ENCODE data around the gene NDUFB10. TPM values are rescaled to one million over a fixed set of nuclear protein-coding genes. Genes with fewer than 3 reads are reported as not detected.

NDUFB10 gene
- total RNA-seq, 8 experiments from 2014 or later = 153 to 255 (median 183) TPM

DNA sequence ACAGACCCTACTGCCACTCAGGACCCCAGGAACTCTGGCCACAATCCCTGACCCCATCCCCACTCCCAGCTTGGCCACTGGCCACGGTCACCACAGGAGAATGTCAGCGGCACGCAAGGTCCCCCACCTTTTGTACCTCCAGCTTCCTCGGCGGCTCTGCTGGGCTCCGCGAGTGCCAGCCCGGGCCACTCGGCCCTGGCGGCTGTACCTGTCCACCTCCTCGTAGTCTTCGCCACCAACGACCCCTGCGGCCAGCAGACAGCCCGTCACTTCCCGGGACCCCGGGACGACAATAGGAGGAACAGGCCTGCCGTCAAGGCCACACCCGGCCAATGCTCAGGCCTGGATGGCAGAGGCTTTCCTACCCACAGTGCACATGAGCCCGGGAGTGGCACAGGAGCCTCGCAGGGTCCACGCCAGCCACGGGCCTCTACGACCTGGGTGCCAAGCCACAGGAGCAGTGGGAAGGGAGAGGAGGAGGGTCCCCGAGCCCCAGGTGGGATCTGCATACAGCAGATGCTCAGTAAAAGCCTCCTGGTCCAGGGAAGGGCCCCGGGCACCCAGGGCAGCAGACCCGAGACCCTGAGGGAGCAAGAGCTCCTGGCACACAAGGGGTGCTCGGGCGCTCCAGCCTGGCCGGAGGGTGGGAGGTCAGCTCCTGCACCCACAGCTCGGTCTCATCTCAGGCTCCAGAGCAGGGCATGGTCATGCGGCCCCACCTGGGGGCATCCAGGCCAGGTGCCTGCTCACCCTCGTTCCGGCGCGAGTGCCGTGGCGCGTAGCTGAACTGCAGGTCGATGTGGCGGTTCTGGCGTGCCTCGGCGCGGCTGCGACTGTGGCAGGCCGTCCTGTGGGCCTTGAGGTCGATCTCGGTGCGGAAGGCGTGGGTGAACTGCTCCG is 42.4 kb downstream of the NDUFB10 start:
- 82 to 100% (median 92%) methylated on average over 2 to 11 of the region's 53 CpGs; no CpG with 5 or more reads in 5 of the 10 experiments for WGBS, 10 experiments
- in situ Hi-C loops (cut with MboI; ENCODE audit: low pct_unique_long_range_greater_than_20kb in 2 of 9, low sequenced_read_pairs in 9 of 9, unreplicated experiment in 9 of 9) = loop anchor here in 3 of 9 experiments (25.0 kb wide), 1 partner anchor 136 kb away; the partner anchor contains the start of genes PKD1 (in 3 of the 3) and RAB26 (in 3 of the 3)
- ATAC-seq (replicated peaks in 6 of 8) = no peak
- H3K27ac ChIP-seq = no peak overlapping the region
- H3K4me3 ChIP-seq = no peak overlapping the region
- H3K4me1 ChIP-seq (replicated peaks in 1 of 2) = peaks cover 22 to 29% of the 10 kb centered on the region in 2 donors

DNA sequence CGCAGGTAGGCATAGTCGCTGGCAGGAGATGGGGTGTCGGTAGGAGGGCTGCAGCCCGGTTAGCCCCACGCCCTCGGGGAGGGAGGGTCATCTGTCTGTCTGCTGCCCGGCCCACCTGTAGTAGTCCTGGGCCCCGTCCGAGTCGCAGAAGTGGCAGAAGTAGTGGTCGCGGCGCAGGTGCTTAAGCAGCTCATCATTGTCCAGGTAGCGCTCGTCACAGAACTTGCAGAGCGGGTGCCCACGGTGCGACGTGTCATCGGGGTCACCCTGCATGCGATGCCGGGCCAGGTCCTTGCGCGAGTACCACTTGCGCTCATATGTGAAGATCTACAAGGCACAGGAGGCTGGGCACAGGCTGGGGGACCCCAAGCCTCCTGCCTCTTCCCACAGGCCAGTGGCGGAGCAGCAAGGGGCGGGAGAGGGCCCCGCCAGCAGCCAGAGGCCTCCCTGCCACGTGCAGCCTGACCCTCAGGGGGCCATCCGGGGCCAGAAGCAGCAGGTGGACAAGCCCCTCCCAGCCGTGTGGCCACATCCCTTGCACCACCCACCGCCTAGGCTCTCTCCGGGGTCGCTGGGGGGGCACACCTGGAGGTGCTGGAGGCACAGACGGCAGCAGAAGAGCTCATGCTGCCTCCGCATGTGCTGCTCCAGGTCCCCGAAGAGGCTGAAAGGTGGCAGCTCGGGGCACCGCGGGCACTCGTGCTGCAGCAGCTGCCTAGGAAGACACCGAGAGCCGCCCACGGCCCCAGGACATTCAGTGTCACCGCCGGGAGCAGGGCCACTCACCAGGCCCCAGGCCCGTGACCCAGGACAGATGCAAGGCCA is 43.3 kb downstream of the NDUFB10 start:
- Histone ChIP-seq H3K27ac (no peak overlapping the region), H3K4me1 (replicated peaks in 1 of 2) (peaks cover 27 to 38% of the 10 kb centered on the region in 2 donors), H3K4me3 (no peak overlapping the region)
- no peak for ATAC-seq (replicated peaks in 6 of 8)
- 96% methylated on average over 5 to 19 of the region's 47 CpGs; no CpG with 5 or more reads in 8 of the 10 experiments for WGBS, 10 experiments
- in situ Hi-C loops (cut with MboI; ENCODE audit: low pct_unique_long_range_greater_than_20kb in 2 of 9, low sequenced_read_pairs in 9 of 9, unreplicated experiment in 9 of 9) = loop anchor here in 3 of 9 experiments (25.0 kb wide), 1 partner anchor 135 kb away; the partner anchor contains the start of genes PKD1 (in 3 of the 3) and RAB26 (in 3 of the 3)

DNA sequence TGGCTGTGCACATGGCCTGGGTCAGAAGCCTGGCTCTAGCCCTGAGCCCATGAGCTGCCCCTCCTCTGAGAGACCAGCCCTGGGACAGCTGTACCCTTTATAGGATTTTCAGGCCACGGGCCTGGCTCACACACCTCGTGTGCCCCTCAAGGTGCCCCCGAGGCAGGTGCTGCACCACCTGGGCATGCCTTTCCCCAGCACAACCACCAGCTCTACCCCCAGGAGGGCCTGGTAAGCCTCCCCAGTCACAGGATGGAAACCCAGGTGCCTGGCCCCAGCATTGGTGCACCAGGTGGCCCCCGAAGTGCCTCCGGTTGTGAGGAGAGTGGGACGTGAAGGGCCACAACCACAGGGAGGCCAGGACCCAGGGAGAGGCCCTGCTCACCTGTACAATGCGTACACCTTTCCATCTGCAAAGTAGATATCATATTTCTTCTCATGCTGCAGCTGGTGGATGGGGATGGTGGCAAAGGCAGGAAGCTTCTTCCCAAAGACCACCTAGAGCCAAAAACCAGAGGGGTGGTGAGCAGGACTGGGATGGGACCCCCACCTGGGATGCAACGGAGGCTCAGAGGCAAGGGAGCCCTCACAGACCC is 44.0 kb downstream of the NDUFB10 start:
- no peak for ATAC-seq (replicated peaks in 6 of 8)
- Histone ChIP-seq H3K4me3 (peak overlapping the region in 3 of 5 donors; percentile 9 to 27 (median 22)), H3K27ac (peak overlapping the region; percentile 96), H3K4me1 (replicated peaks in 1 of 2) (peaks cover 34 to 45% of the 10 kb centered on the region in 2 donors)
- in situ Hi-C loops (cut with MboI; ENCODE audit: low pct_unique_long_range_greater_than_20kb in 2 of 9, low sequenced_read_pairs in 9 of 9, unreplicated experiment in 9 of 9) = loop anchor here in 3 of 9 experiments (25.0 kb wide), 1 partner anchor 134 kb away; the partner anchor contains the start of genes PKD1 (in 3 of the 3) and RAB26 (in 3 of the 3)
- 0 to 100% (median 77%) methylated on average over 1 to 4 of the region's 8 CpGs; no CpG with 5 or more reads in 6 of the 10 experiments for WGBS, 10 experiments

DNA sequence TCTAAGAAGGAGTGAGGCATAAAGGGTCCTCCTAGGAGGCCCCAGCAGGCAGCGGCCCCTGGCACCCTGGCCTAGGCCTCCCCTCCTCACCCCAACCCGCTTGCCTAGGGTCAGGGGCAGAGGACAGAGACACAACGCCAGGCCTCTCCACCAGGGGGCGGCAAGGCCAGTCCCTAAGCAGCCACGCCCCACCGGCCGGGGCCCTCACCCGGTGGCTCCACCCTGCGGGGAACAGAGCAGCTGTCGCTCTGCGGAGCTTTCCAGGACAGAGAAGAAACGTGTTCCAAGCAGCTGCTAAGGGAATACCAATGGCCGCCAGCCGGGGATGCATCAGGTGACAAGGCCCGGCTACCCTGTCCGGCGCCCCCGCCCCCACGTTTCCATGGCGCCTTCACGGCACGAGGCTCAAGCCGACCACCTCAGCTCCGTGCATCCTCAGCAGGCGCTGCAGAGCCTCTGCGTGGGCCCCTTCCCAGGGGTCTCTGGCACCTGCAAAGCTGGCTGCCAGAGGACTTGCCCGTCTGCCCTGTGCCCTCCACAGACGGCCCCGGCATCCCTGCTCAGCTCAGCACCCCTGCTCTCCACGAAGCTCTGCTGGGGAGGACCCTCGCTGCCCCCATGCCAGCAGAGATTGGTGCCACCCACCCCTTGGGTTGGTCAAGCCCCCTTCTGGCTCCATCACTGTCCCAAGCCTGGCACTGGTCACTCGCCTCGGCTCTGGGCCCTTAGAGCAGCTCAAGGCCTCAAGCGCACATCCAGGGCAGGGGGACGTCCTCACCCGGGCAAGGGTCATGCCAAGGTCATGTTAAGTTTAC is 44.7 kb downstream of the NDUFB10 start:
- Histone ChIP-seq H3K27ac (peak overlapping the region; percentile 96), H3K4me1 (replicated peaks in 1 of 2) (peaks cover 37 to 47% of the 10 kb centered on the region in 2 donors), H3K4me3 (peak overlapping the region in 4 of 5 donors; percentile 5 to 27 (median 16))
- in situ Hi-C loops (cut with MboI; ENCODE audit: low pct_unique_long_range_greater_than_20kb in 2 of 9, low sequenced_read_pairs in 9 of 9, unreplicated experiment in 9 of 9) = loop anchor here in 3 of 9 experiments (25.0 kb wide), 1 partner anchor 133 kb away; the partner anchor contains the start of genes PKD1 (in 3 of the 3) and RAB26 (in 3 of the 3)
- ATAC-seq (replicated peaks in 6 of 8) = peak; percentile 57 to 87 (median 80)
- WGBS, 10 experiments = 0 to 75% (median 17%) methylated on average over 1 to 5 of the region's 36 CpGs; no CpG with 5 or more reads in 5 of the 10 experiments

DNA sequence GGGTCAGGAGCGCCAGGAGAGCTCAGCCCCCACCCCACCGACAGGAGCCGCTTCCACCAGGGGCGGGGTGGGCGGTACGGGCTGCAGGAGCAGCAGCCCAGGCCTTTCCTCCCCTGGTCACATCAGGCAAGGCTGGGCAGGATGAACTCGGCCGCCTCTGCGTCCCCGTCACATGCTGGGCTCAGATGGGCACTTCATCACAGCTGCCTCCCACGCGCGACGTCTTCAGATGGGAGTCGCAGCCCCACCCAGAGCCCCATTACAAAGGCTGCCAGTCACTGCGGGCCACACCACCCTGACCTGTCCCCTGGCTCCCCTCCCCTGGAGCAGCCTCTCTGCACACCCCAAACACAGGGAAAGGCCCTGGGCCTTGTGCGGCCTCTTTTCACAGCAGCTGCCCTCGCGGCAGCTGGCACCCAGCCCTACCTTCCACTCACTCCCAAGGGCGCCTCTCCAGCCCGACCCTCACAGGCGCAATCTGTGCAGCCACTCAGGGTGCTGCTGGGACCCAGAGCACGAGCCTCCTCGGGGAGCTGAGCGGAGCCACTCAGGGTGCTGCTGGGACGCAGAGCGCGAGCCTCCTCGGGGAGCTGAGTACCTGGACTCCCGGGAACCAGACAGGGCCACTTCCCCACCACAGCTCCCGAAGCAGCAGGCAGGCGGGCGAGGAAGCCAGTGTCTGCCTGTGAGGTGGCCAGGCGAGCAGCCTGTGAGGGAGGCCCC is 45.6 kb downstream of the NDUFB10 start:
- Histone ChIP-seq H3K27ac (peak overlapping the region; percentile 96), H3K4me3 (peak overlapping the region in 2 of 5 donors; percentile 6 to 27), H3K4me1 (replicated peaks in 1 of 2) (peaks cover 37 to 47% of the 10 kb centered on the region in 2 donors)
- peak in 5 of 8 experiments; percentile 7 to 47 (median 42) for ATAC-seq (replicated peaks in 6 of 8)
- in situ Hi-C loops (cut with MboI; ENCODE audit: low pct_unique_long_range_greater_than_20kb in 2 of 9, low sequenced_read_pairs in 9 of 9, unreplicated experiment in 9 of 9) = loop anchor here in 3 of 9 experiments (25.0 kb wide), 1 partner anchor 132 kb away; the partner anchor contains the start of genes PKD1 (in 3 of the 3) and RAB26 (in 3 of the 3)
- WGBS, 10 experiments = 33 to 90% (median 68%) methylated on average over 2 to 7 of the region's 34 CpGs; no CpG with 5 or more reads in 5 of the 10 experiments

DNA sequence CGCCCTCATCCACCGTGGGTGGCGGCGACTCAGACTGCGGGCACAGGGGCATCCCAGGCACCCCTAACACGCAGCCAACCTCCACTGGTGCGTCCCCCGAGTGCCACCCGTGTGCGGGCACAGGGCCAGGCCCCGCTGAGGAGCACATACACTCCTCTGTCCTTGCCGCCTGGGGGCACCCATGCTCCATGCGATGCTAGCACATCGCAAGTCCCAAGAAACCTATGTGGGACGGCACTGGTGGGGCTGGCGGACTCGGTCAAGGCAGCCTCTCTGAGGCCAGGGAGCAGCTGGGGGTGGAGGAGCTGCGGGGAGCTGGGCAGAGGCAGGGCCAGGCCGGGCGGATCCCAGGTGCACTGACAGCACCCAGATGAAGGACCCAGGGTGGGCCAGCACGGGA is 46.3 kb downstream of the NDUFB10 start:
- 0 to 100% (median 87%) methylated on average over 1 to 3 of the region's 21 CpGs; no CpG with 5 or more reads in 6 of the 10 experiments for WGBS, 10 experiments
- peak overlapping the region in 1 of 5 donors; percentile 100 for H3K4me3 ChIP-seq
- H3K27ac ChIP-seq = peak overlapping the region in 1 of 2 donors; percentile 96
- ATAC-seq (replicated peaks in 6 of 8) = no peak
- in situ Hi-C loops (cut with MboI; ENCODE audit: low pct_unique_long_range_greater_than_20kb in 2 of 9, low sequenced_read_pairs in 9 of 9, unreplicated experiment in 9 of 9) = loop anchor here in 3 of 9 experiments (25.0 kb wide), 1 partner anchor 132 kb away; the partner anchor contains the start of genes PKD1 (in 3 of the 3) and RAB26 (in 3 of the 3)
- peaks cover 44 to 54% of the 10 kb centered on the region in 2 donors for H3K4me1 ChIP-seq (replicated peaks in 1 of 2)

DNA sequence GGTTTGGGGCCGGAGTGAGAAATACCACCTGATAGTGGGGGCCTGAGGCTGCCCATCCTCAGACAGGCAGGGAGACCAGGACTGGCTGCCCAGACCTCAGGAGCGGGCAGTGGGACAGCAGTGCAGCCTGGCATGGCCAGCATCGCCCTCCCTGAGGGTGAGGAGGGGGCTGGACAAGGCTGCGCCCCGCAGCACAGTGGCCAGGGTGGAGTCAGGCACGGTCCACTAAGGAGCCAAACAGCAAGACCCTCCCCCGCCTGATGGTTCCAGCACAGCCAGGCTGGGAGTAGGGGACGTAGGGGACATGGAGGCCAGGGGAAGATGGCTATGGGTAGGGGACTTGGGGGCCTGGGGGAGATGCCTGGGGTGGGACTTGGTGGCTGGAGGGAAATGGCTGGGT is 47.0 kb downstream of the NDUFB10 start:
- WGBS, 10 experiments = 60 to 100% (median 100%) methylated on average over 1 to 2 of the region's 8 CpGs; no CpG with 5 or more reads in 7 of the 10 experiments
- H3K4me1 ChIP-seq (replicated peaks in 1 of 2) = peaks cover 46 to 56% of the 10 kb centered on the region in 2 donors
- H3K27ac ChIP-seq = no peak overlapping the region
- ATAC-seq (replicated peaks in 6 of 8) = no peak
- in situ Hi-C loops (cut with MboI; ENCODE audit: low pct_unique_long_range_greater_than_20kb in 2 of 9, low sequenced_read_pairs in 9 of 9, unreplicated experiment in 9 of 9) = loop anchor here in 3 of 9 experiments (25.0 kb wide), 1 partner anchor 131 kb away; the partner anchor contains the start of genes PKD1 (in 3 of the 3) and RAB26 (in 3 of the 3)
- H3K4me3 ChIP-seq = peak overlapping the region in 1 of 5 donors; percentile 100

DNA sequence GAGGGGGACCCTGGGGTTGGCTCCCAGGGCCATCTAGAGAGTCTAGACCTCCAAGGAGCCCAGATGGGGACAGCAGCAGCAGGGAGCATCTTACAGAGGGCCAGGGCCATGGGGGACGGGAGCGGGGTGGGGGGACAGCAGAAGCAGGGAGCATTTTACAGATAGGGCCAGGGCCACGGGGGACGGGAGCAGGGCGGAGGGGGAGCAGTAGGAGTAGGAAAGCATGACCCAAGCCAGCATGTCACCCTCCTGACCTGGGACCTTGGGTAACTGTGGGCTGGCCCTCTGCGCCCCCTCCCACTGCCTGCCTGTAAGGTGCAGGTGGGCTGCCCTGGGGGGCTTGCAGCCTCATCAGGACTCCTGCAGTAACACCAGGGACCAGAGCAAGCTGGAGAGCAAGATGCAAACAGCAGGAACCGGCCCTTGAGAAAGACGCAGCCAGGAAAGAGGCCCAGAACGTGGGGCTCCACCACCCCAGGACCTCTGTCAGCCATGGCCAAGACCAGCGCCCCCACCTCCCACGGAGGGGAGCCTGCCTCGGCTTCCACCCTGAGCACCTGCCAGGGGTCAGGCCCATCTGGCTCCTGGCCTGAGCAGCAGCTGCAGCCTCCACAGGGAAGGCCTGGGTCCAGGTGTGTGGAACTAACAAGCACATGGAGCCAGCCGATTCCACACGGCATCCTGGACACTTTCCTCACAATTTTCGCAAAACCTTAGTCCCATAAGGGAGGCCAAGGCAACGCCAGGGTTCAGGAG is 47.9 kb downstream of the NDUFB10 start:
- WGBS, 10 experiments = 50 to 90% (median 82%) methylated on average over 2 to 6 of the region's 16 CpGs; no CpG with 5 or more reads in 6 of the 10 experiments
- no peak overlapping the region for H3K27ac ChIP-seq
- ATAC-seq (replicated peaks in 6 of 8) = no peak
- H3K4me1 ChIP-seq (replicated peaks in 1 of 2) = peaks cover 46 to 56% of the 10 kb centered on the region in 2 donors
- peak overlapping the region in 3 of 5 donors; percentile 92 to 100 (median 99) for H3K4me3 ChIP-seq
- in situ Hi-C loops (cut with MboI; ENCODE audit: low pct_unique_long_range_greater_than_20kb in 2 of 9, low sequenced_read_pairs in 9 of 9, unreplicated experiment in 9 of 9) = loop anchor here in 3 of 9 experiments (25.0 kb wide), 1 partner anchor 130 kb away; the partner anchor contains the start of genes PKD1 (in 3 of the 3) and RAB26 (in 3 of the 3)

DNA sequence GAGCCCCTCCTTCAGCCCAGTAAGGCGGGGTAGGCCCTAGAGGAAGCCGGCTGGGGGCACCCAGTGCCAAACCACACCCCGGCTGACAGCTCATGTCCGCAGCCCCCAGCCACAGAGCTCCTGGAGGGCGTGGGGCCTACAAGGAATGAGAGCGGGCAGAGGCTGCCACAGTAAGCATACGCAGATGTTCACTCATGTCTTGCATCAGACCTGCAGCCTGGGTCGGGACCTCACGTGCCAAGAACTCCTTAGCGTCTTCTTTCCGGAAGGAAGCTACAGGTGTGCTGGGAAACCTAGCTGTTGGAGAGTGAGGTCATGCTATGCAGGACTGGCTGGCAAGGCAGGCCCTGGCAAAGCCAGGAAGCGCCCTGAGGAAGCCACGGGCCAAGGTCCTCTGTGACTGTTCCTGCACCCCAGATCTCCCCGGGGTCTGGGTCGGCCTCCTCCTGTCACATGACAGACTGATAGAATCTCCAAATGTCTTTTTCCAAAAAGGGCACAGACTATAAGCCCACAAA is 48.7 kb downstream of the NDUFB10 start:
- peak overlapping the region; percentile 82 to 100 (median 98) for H3K4me3 ChIP-seq
- in situ Hi-C loops (cut with MboI; ENCODE audit: low pct_unique_long_range_greater_than_20kb in 2 of 9, low sequenced_read_pairs in 9 of 9, unreplicated experiment in 9 of 9) = loop anchor here in 3 of 9 experiments (25.0 kb wide), 1 partner anchor 129 kb away; the partner anchor contains the start of genes PKD1 (in 3 of the 3) and RAB26 (in 3 of the 3)
- H3K4me1 ChIP-seq (replicated peaks in 1 of 2) = peaks cover 46 to 56% of the 10 kb centered on the region in 2 donors
- ATAC-seq (replicated peaks in 6 of 8) = peak in 3 of 8 experiments; percentile 12 to 44 (median 17)
- H3K27ac ChIP-seq = peak overlapping the region in 1 of 2 donors; percentile 98
- 0 to 76% (median 23%) methylated on average over 1 to 7 of the region's 15 CpGs; no CpG with 5 or more reads in 5 of the 10 experiments for WGBS, 10 experiments

Measured in motor neuron (in vitro differentiated cells).